Embryonic facial prominence (tissue), 1 donor: Measurements from ENCODE around the gene PEAK1.
A peak's percentile ranks its signal among the peaks of the same experiment; 100 is the strongest.

Source experiments
- DNase-seq: peaks from one replicate; pipeline ENCODE4 v3.0.0-alpha.2; 2016; ENCODE audit errors: extremely low spot score

The PEAK1 gene

GRCh38 chr15:77419836-77420609 lies at the start of gene PEAK1:
Gene PEAK1 (minus strand): TSS chr15:77420104. CDS start chr15:77181926, 238,178 bp downstream.
- DNase-seq = peak; percentile 97

GRCh38 chr15:77468896-77469295 lies 49.0 kb upstream of the PEAK1 start:
- DNase-seq = no peak

- no peak for DNase-seq
Measured at GRCh38 chr15:77466521-77466920, 46.6 kb upstream of the PEAK1 start.

- no peak for DNase-seq
Measured at GRCh38 chr15:77464129-77464865, 44.4 kb upstream of the PEAK1 start.

- no peak for DNase-seq
Measured at GRCh38 chr15:77461486-77461885, 41.6 kb upstream of the PEAK1 start.

DNA sequence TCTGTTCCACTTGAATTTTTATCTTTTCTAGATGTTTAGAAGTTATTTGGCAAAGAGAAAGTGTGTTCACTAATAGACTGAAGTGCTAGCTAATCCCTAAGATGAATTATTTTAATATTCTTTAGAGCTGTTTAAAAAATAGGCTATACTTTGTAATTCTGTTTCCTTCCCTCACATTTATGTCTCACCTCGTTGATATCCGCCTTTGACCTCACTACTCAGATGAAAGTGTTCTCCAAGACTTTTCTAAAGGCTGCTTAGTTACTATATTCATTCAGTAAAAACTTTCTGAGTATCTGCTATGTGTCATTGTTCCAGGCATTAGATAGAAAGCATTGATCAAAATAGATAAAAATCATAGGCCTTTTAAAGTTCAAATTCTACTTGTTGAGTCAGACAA lies 39.1 kb upstream of the PEAK1 start:
- DNase-seq = no peak

- DNase-seq = no peak
Measured at GRCh38 chr15:77457905-77458265, 38.0 kb upstream of the PEAK1 start.

DNA sequence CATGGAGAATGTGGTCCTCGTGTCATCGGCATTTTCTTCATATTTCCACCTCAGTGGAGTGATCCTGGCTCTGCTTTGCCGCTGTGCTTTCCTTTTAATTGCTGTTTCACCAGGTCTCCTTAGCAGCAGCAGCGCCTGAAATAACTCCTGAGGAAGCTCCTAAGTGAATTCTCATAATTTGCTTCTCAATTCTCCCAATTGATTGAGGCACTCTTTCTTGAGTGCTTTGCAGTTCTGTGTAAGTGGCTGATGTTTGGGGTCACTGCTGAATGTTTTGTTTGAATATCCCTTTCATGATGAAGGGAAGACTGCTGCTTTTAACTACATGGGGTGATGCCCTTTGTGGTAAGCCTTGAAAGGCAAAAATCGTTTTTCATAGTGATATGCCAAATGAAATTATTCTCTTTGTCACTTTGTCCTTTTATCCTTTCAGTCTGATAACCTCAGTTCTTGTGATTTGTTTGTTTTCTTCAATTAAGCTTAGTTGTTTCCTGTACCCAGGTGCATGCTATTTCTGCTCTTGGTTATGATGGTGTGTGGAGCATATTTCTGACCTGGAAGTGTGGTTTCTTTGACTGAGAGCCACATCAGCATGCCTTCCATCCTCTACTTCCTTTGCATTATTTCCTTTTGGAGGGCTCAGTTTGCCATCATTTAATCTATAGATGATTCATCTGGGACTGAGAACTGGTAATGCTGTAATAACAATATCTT lies 37.4 kb upstream of the PEAK1 start:
- DNase-seq = no peak

DNA sequence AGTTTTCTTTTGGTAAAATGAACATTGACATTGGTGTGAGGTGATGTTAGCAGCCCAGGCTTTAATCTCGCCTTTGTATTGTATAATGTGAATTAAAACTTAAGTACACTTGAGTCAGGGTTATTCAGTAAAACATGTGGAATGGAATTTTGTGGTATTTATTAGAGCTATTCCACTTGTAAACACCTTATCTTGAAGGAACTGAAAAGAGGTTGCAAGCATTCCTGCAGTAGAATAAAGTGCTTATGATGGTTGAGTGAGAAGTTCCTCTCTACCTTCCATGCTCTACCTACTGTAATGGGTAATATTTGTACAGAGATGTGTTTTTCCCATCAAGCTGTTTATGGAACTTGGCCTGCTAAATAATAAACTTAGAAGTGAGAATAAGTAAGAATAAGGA lies 36.8 kb upstream of the PEAK1 start:
- no peak for DNase-seq

DNA sequence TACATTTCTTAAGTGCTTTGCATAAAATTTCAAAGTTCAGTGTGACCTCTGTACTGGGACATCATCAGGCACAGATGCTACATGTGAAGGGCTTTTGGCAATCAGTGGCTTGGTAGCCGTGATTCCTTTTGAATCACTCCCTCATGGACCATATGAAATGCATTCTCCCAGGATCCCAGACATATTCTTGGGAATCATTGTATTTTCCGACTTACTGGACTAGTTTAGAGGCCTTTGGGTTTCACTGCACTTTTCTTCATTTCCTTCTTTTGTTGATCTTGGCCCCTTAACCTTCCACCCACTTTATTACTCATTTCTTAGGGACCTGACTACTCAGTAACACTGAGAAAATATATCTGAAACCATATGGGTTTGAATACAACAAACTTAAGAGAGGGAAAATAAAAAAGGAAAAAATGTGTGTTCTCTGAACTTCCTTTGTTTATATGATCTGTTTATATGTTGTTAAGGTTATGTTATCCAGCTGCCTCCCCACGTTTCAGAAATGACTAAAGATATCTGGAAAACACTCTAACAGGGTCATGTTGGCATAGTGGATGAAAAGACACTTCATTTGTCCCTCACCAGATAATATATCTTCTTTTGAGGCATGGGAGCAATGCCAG lies 35.9 kb upstream of the PEAK1 start:
- no peak for DNase-seq

DNA sequence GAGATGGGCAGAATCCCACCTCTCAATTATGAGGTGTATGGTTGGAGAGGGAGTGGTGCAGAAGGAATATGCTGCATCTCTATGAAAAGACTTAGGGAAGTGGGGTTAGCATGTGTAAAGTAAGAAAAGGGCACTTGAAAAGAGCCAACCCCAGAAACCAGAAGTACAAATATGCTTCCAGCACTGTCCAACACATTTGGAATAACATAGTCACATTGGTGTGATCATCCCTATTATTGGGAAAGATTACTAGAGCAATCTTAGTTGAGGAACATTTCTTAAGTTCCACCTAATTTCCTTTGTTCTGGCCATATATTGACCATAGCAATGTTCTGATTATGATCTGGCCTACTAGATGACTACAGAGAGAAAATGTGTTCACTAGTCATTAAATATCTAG lies 35.0 kb upstream of the PEAK1 start:
- DNase-seq = no peak

DNA sequence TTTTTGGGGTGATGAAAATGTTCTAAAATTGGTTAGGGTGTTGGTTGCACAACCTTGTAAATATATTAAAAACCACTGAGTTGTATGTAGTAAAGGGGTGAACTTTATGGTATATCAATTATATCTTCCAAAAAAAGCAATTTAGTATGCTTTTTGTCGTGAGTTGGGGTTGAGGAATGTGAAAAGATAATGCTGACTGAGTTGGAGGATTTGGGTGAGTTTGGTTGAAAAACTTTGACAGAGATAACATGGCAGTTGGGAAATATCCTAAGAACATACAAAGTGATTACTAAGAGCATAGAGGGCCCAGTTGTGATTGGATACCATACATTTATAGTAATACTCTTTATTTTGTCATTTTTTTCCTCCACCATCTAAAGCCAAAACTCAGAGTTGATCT lies 34.4 kb upstream of the PEAK1 start:
- DNase-seq = no peak

DNA sequence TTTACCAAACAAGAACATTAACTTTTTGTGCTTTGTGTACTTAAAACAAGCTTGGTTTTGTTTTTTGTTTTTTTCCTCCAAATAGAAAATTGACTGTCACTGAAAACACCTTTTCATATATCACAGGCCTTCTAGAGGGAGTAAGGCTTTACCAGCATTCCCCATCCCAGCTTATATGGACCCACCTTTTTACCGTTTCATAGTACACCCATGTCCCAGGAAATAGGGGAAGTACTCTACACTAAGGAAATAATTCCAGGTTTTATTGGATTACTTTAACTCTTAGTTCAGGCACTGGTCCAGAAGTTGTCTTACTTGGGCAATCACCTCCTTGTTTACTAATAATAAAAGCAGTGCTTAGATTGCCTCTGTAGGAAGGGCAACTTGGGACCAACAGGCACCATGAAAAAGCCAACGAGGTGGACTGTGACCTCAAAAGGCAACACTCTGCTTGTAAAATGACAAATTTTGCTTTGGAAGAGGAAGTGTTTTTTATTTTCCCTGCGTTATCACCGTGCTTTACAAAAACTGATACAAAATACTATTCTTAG lies 27.0 kb upstream of the PEAK1 start:
- DNase-seq = no peak

GRCh38 chr15:77440378-77440999 lies 20.6 kb upstream of the PEAK1 start:
- no peak for DNase-seq

DNA sequence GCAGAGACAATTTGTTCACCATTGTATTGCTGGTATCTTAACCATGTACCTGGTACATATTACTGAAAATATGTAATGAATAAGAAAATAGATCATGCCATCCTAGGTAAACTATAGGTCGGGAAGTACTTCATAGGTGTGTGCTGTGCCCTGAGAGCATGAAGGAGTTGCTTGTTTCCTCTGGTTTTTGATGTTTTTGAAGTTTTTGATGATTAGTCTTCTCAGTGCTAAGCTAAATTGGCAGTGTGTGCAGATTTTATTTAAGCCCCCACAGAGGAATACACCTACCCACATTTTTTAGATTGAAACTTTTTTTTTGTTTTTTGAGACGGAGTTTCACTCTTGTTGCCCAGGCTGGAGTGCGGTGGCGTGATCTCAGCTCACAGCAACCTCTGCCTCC lies 17.4 kb upstream of the PEAK1 start:
- no peak for DNase-seq

DNA sequence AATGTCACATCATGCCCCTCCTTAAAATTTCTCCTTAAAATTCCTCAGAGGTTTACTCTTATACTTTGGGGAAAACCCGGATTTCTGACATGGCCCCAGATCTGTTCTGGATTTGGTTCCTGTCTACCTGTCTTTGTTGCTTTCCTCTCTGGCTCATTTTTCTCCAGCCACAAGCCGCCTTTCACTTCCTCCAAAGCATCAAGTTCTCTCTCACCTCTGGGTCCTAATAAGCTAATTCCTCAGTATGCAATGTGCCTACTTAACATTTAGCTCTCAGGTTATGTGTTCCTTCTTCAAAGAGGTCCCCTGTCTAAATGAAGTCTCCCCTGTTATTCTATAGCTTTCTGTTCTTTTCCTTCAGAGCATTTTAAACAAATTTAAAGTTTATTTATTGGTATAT lies 16.9 kb upstream of the PEAK1 start:
- no peak for DNase-seq

- DNase-seq = no peak
Measured at GRCh38 chr15:77430652-77431051, 10.7 kb upstream of the PEAK1 start.

GRCh38 chr15:77430213-77430612 lies 10.3 kb upstream of the PEAK1 start:
- DNase-seq = no peak

DNA sequence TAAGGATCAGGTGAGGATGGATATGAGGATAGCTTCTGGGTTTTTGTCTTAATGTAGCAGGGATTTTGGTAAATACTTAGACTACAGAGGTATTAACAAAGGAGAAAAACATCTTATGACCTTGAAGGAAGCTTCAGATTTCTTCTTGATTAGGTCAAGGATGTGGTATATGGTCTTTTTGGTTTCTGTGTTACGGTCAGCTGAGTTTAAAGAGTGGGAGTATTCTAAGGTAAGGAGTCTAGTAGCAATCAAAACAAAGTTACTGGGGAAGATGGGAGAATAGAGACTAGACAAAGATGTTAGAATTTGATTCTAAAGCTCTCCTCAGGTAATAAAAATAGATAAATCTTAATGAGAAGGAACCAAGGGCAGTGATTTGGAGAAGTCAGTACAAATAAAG lies 7.0 kb upstream of the PEAK1 start:
- DNase-seq = no peak

GRCh38 chr15:77426377-77426776 lies 6.5 kb upstream of the PEAK1 start:
- DNase-seq = no peak

GRCh38 chr15:77425104-77425503 lies 5.2 kb upstream of the PEAK1 start:
- DNase-seq = no peak

DNA sequence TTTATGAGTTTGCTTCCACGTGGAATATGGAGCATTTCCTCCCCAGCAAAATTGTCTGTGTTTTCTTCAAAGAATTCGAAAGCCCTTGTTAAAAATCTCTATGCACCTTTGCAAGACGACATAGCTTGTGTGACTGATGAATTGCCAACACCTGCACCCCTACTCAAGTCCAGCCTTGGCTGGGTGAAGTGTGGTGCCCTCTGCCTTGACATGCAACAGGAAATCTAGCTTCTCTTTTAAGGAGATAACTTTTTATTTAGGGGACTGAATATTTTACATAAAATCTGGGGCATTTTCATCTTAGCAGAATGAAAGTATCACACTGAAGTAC lies 1.4 kb upstream of the PEAK1 start:
- no peak for DNase-seq
